Stimulated activated CD4-positive, alpha-beta T cell treated with anti-CD3 and anti-CD28 coated beads, TNF-alpha, amount 100 ng/mL, for 24 hours (primary cell): ENCODE results near the gene RFX4.

Source experiments
- DNase-seq, 3 experiments: peaks; one replicate each; pipeline ENCODE4 v3.0.0-alpha.2; 2020; ENCODE audit warnings: low read depth in 3 of 3

Gene RFX4

GRCh38 chr12:106732890-106733289, 150.1 kb downstream of the RFX4 start:
- DNase-seq, result no peak

GRCh38 chr12:106733660-106734059, 150.9 kb downstream of the RFX4 start:
- no peak for DNase-seq

DNA sequence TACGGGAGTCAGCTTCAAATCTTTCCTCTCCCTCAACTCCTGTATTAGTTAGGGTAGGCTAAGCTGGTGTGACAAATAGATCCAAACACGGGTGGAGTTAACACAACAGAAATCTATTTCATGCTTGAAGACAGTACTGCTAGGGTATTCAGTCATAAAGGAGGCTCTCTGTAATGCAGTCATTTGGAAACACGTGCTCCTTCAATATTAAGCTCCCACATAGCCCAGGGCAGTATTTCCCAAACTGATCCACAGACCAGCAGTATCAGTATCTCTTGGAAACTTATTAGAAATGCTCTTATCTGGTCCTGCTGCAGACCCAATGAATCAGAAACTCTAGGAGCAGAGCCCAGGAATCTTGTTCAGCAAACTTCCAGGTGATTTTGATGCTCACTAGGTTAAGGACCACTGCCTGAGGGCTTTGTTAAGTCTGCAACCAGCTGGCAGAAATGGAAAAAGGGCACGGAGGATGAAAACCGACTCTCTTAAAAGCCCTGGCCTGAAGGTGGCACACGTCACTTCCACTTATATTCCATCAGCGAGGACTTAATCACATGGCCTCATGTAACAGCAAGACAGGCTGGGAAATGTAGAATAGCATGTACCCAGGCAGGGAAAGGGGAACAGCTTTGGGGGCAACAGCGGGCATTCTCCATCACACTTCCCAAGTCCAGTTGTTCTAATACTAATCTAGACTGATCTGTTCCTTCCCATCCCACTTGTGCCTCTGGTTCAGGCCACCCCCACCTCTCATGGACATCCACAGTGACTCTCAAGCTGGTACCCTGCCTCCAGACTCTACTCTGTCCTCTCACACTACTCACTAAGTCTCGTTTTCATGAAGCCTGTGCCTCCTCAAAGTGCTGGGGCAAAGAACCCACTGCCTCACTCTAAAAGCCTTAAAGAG, 153.5 kb downstream of the RFX4 start:
- DNase-seq, result no peak

GRCh38 chr12:106739318-106739717, 156.5 kb downstream of the RFX4 start:
- no peak for DNase-seq

GRCh38 chr12:106739815-106740530, 157.2 kb downstream of the RFX4 start:
- no peak for DNase-seq

DNA sequence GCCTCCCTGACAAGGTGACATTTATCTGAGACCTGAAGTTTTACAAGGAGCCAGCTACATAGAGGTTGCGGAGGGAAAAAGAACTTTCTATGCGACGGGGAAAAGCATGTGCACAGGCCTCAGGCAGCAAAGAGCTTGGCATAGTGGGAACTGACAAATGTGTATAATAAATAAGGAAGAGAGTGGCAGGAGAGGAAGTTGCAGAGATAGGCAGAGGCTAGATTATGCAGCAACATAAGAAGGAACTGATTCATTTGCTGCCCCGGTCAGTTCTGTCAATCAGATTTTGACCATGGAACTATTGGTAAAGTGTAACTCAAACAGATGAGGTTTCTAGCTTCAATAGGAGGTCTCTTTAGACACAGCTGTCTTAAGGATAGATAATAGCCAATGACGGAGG, 158.0 kb downstream of the RFX4 start:
- DNase-seq, result no peak

- no peak for DNase-seq
Observed at GRCh38 chr12:106741247-106741646, 158.4 kb downstream of the RFX4 start.

- DNase-seq, result no peak
Observed at GRCh38 chr12:106743270-106743988, 160.6 kb downstream of the RFX4 start.

DNA sequence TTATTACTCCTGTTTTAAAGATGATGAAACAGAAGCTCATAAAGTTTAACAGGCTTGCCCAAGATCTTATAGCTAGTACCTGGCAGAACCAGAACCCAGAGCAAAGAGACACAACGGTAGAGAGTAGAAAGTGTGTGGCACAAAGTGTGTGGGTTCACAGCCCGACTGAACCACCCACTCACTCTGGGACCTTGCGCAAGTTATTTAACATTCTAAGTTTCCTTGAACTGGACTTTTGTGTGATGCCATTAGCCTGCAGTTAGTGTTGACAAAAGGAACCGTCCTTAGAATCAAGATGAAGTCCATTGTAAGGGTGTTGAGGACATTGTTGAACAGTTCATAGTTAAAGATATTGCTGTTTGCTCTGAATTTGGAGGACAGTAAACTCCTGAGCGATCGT, 161.8 kb downstream of the RFX4 start:
- no peak for DNase-seq

DNA sequence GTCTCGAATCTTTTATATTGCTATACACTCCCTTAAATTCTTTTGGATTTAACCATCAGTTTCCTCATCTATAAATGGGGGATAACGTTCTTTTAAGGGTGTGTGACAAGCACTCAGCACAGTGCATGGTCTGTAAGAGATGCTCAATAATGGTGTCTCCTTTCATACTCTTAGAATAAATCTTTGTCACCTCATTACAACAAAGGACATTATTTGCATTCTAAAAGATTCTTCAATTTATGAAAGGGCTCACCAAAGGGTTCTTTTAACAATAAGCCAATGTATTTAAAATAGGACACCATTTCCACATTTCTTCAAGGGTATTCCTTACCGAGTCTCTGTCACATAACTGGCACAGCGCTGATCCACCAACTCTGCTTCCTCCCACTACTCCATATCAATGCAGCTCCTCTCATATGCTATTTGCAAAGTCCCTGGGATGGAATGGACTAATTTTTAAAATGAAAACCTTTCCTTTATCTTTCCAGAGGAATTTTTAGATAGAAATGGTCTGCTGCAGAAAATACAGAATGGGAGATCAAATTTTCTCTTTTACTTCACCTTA, 162.5 kb downstream of the RFX4 start:
- DNase-seq, result no peak

DNA sequence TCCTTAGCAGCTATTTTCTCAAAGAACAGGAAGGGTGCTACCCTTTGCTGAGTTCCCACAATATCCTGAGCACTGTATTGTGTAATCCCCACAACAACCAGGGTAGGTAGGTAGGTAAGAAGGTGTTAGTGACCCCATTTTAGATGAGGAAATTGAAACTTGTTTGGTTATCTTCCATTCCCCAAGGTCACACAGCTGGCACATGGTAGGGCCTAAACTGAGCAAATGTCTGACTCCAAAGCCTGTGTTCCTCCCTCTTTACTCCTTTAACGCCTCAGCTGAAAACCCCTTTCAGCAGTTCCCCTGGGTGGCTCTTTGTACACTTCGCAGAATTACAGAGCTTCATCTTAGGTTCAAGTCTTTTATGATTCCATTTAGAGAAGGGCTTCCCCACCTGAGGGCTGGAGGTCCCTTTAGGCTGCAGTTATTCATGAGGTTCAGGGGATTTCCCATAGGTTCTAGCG, 165.2 kb downstream of the RFX4 start:
- no peak for DNase-seq

DNA sequence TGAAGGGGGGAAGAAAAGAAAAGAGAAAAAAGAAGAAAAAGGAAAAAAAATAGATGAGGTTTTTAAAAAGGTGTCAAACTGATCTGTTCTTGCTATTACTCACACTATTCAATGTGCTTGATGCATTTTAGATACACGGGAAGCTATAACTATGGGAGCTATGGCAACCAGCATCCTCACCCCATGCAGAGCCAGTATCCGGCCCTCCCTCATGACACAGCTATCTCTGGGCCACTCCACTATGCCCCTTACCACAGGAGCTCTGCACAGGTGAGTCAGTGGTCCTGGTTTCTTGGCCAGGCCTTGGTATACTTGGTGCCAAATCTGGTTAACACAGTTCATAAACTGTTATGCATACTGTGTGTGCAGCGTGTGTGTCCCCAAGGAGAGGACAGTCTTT, 167.7 kb downstream of the RFX4 start:
- no peak for DNase-seq

GRCh38 chr12:106753526-106753925, 170.7 kb downstream of the RFX4 start:
- peak in 2 of 3 experiments; percentile 31 to 51 for DNase-seq

GRCh38 chr12:106754331-106754730, 171.5 kb downstream of the RFX4 start:
- DNase-seq, result no peak

DNA sequence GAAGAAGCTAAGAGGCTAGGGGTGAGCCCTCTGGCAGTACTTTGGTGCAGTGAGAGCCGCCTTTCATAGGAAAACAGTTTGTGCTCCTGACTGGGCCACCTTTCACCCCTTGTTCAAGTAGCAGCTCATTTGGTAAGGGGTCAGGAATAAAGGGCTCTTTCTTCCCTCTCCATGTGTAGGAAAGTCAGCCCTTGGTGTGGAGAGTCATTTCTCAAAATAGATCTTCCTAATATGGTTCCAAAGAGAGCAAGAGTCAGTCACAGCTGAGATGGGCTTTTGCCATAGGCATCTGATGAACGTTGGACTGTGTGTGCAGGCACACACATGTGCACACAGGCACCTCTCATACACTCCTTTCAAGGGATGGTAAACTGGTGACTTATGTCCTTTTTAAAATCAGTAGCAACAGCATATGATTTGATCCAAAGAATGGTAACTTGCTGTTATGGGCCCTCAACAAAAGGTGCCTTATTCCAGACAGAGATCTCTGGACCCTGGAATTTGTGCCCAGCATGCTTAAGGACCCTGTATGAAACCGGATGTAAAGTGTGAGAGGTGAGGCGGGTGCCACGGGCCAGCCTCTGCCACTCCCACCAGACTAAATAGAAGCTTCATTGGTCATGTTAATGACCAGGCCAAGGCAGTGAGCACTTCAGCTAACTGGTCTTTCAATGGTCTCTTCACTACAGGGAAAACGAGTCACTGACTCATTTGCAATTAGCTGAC, 175.0 kb downstream of the RFX4 start:
- DNase-seq, result no peak

DNA sequence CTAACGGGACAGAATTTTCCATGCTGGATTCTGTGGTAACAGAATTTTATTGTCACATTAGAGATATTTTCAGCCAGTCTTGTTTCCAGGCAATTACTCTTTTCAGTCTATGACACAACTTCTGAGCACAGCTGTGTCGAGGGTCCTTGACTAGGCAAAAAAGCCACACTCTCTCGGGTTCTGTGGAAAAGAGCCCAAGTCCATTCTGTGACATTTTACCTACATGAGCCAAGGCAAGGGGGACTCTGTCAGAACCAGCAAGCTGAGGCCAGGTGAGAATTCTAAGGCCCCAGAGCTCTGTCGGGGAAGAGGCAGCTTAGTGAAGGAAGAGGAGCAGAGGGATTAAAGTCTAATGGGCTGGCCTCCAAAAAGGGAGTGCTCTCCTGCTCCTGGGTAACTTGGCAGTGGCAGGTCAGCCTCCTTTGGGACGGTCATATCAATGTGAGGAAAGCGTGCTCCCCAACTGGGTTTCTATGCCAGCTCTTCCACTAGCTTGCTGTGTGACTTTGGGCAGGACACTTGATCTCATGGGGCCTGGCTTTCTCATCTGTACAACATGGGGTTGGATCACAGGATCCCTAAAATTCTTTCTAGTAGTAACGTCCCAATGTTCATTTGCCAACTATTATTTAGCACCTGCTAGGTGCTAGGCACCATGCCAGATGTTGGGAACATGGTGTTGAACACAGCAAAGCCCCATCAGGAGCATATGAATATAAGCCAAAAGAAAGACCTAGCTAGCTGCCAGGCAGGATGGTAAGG, 175.7 kb downstream of the RFX4 start:
- DNase-seq, result no peak

DNA sequence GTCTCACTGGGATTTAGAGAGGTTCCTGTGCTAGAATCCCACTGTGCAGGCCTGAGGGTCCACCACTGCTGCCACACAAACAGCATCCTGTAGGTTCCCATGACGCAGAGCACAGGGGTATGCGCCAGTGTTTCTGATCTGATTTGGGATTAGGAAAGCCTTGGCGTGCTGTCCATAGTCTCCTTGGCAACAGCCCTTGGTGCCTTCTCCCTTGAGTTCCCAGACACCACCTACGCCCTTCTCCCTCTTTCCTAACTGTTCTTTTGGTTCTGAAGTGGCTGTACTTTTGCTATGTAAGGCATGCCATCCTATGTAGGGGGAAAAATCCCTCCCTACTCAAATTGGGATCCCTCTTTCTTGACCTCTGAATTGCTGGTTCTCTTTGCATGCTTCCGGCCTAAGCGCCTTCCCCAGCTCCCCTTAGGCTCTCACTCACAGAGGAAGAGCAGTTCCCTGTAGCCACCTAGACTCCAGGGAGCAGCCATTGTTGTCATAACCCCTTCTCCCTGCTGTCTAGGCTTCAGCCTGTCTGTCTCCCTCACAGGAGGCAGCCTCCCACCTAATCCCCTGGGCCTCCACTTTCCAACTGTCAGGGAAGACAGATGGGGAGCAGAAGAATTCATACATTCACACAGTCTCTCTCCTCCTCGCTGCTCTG, 176.9 kb downstream of the RFX4 start:
- DNase-seq, result no peak

- DNase-seq, result no peak
Observed at GRCh38 chr12:106760184-106760531, 177.4 kb downstream of the RFX4 start.

DNA sequence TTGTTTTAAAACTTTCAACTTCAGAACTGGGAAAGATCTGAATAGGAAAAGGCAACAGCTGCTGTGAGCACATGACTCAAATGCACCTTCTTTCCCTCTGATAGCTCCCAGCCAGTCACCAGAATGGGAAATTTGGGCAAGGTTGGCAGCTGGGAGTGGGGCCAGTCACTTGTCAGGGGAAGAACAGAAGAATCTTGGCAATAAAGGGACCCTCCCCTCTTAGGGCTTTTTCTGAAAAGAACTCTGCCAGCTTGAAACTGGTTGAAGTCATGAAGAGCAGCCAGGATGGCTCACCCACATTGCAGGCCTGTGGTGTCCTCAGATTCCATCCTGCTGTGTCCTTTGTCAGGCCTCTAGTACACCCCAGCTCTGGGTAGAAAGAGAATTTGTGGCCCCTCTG, 181.4 kb downstream of the RFX4 start:
- DNase-seq, result no peak

GRCh38 chr12:106764738-106765137, 181.9 kb downstream of the RFX4 start:
- no peak for DNase-seq
